GM12878 (cell line): ENCODE measurements around the gene OPRL1. TPM values are rescaled to one million over a fixed set of nuclear protein-coding genes. Genes with fewer than 3 reads are reported as not detected.

ENCODE experiments used
- ATAC-seq: fragments of 200-7000 bp; cut with Tn5 transposase; 3 replicates; pipeline ENCODE4 v1.9.1; 2020; ENCODE audit warnings: mild to moderate bottlenecking, moderate library complexity
- BruUV-seq: library from RNA; stranded (reverse); fragments of 400-500 nt; replicated peaks from 2 replicates; lab custom pipeline; 2021; lab: Mats Ljungman, UMichigan
- CTCF ChIA-PET: fragments of 300-600 bp; sonication (Branson Sonifier 250); formaldehyde crosslinking; extraction: SDS; loops from one replicate; lab custom pipeline; 2021; ENCODE audit warnings: inconsistent platforms; lab: Yijun Ruan, JAX
- POLR2A ChIA-PET: fragments of 350-600 bp; formaldehyde crosslinking; extraction: SDS; loops from one replicate; lab custom pipeline; 2021; ENCODE audit warnings: inconsistent platforms; lab: Charles Lee
- RAD21 ChIA-PET: fragments of 300-600 bp; sonication (Branson Sonifier 250); formaldehyde crosslinking; loops from one replicate; lab custom pipeline; 2023; ENCODE audit warnings: antibody characterized with exemption; ENCODE audit not compliant: unreplicated experiment; lab: Charles Lee
- SMC1A ChIA-PET: fragments of 300-600 bp; sonication (Branson Sonifier 250); formaldehyde crosslinking; loops from one replicate; lab custom pipeline; 2023; ENCODE audit not compliant: unreplicated experiment, uncharacterized antibody; lab: Charles Lee
- DNase-seq: peaks from one replicate; pipeline ENCODE4 v3.0.0-alpha.2; 2011; ENCODE audit warnings: low read depth, low spot score
- FAIRE-seq: peaks from 3 replicates; lab custom pipeline; 2011; peaks lifted over from hg19 to GRCh38; lab: Jason Lieb, UNC
- H2AFZ ChIP-seq: 2 replicates; pipeline ENCODE4 v1.6.0; 2011; ENCODE audit warnings: low read depth, low read length, control low read depth; ENCODE audit not compliant: control insufficient read depth
- H3K27ac ChIP-seq: 2 replicates; pipeline ENCODE4 v1.5.1; 2011; ENCODE audit warnings: control low read depth; ENCODE audit not compliant: control insufficient read depth, insufficient read depth
- H3K27me3 ChIP-seq, 2 experiments: replicated peaks in 1 of 2; 2 replicates each; pipeline versions ENCODE4 v1.6.0 to v1.6.1; 2011; ENCODE audit warnings: low read length in 1 of 2; ENCODE audit not compliant: control insufficient read depth in 2 of 2, insufficient read depth in 2 of 2
- H3K36me3 ChIP-seq, 2 experiments: 2 replicates each; pipeline ENCODE4 v1.5.1; 2011; ENCODE audit warnings: low read length in 1 of 2; ENCODE audit not compliant: control insufficient read depth in 2 of 2, insufficient read depth in 2 of 2
- H3K4me1 ChIP-seq: 2 replicates; pipeline ENCODE4 v1.6.1; 2011; ENCODE audit warnings: mild to moderate bottlenecking, low read length, moderate library complexity, mixed read lengths; ENCODE audit not compliant: control insufficient read depth, insufficient read depth
- H3K4me2 ChIP-seq: 2 replicates; pipeline ENCODE4 v1.6.0; 2011; ENCODE audit warnings: control low read depth; ENCODE audit not compliant: control insufficient read depth, insufficient read depth
- H3K4me3 ChIP-seq: fragments of 200-600 bp; sonication (generic); 2 replicates; pipeline ENCODE4 v1.5.1; 2016
- H3K79me2 ChIP-seq: 2 replicates; pipeline ENCODE4 v1.6.0; 2011; ENCODE audit warnings: low read length; ENCODE audit not compliant: control insufficient read depth, insufficient read depth
- H3K9ac ChIP-seq: 2 replicates; pipeline ENCODE4 v1.8.0; 2011; ENCODE audit warnings: low read length, control low read depth, mixed read lengths; ENCODE audit not compliant: control insufficient read depth, insufficient read depth
- H3K9me3 ChIP-seq: replicated peaks from 3 replicates; pipeline ENCODE4 v1.5.1; 2011; ENCODE audit warnings: mild to moderate bottlenecking, low read length; ENCODE audit not compliant: control insufficient read depth, insufficient read depth
- H4K20me1 ChIP-seq: 2 replicates; pipeline ENCODE4 v1.6.0; 2011; ENCODE audit not compliant: control insufficient read depth, insufficient read depth
- ATF7 ChIP-seq: fragments of 450-650 bp; IDR thresholded peaks from 2 replicates; pipeline ENCODE4 v1.6.1; 2016; ENCODE audit warnings: low read depth, mild to moderate bottlenecking
- BACH1 ChIP-seq: fragments of 450-650 bp; IDR thresholded peaks from 2 replicates; pipeline ENCODE4 v1.6.1; 2017; ENCODE audit warnings: mild to moderate bottlenecking, borderline replicate concordance
- CHD1 ChIP-seq: IDR thresholded peaks from 2 replicates; pipeline ENCODE4 v1.6.1; 2012; ENCODE audit warnings: low read depth, low read length, improper control_type of control experiment
- MLLT1 ChIP-seq: fragments of 450-650 bp; IDR thresholded peaks from 2 replicates; pipeline ENCODE4 v1.6.1; 2016; ENCODE audit warnings: mild to moderate bottlenecking
- PAX5 ChIP-seq: IDR thresholded peaks from 2 replicates; pipeline ENCODE4 v1.6.1; 2011; ENCODE audit warnings: low read depth, low read length, borderline replicate concordance
- POLR2A ChIP-seq: IDR thresholded peaks from 2 replicates; pipeline ENCODE4 v1.6.1; 2011; ENCODE audit warnings: low read depth, mild to moderate bottlenecking, low read length
- SMARCA5 ChIP-seq: fragments of 450-650 bp; IDR thresholded peaks from 2 replicates; pipeline ENCODE4 v1.6.1; 2017; ENCODE audit warnings: mild to moderate bottlenecking
- YY1 ChIP-seq: IDR thresholded peaks from 2 replicates; pipeline ENCODE4 v1.6.1; 2011; ENCODE audit warnings: low read depth, mild to moderate bottlenecking, low read length
- ZBTB33 ChIP-seq: fragments of 450-650 bp; IDR thresholded peaks from 2 replicates; pipeline ENCODE4 v1.6.1; 2017; ENCODE audit warnings: mild to moderate bottlenecking
- ZNF207 ChIP-seq: fragments of 450-650 bp; IDR thresholded peaks from 2 replicates; pipeline ENCODE4 v1.6.1; 2014; ENCODE audit warnings: antibody characterized with exemption, mild to moderate bottlenecking, borderline replicate concordance
- ZNF384 ChIP-seq: IDR thresholded peaks from 2 replicates; pipeline ENCODE4 v1.6.1; 2012; ENCODE audit warnings: low read depth, mild to moderate bottlenecking, low read length, improper control_type of control experiment, borderline replicate concordance
- ZSCAN29 ChIP-seq: fragments of 450-650 bp; IDR thresholded peaks from 2 replicates; pipeline ENCODE4 v1.6.1; 2017; ENCODE audit warnings: mild to moderate bottlenecking, moderate library complexity
- WGBS: methylation state at CpG from one replicate; pipeline ENCODE4 v1.1.6; 2016; ENCODE audit warnings: low lambda C conversion rate; ENCODE audit not compliant: insufficient replicate concordance, insufficient coverage; ENCODE audit errors: missing lambda C conversion rate; 5-methylcytosine and 5-hydroxymethylcytosine counted together
- in situ Hi-C: fragments of 300-500 bp; cut with MboI; formaldehyde crosslinking; loops from 9 replicates; pipeline ENCODE4 v1.14.3; 2018; ENCODE audit warnings: mixed read lengths
- intact Hi-C: fragments of 100-400 bp; cut with micrococcal nuclease; formaldehyde crosslinking; loops from one replicate; pipeline ENCODE4 v1.14.2; 2022; ENCODE audit not compliant: unreplicated experiment
- polyA plus RNA-seq, 11 experiments: library from polyadenylated mRNA; depleted of rRNA in 4 of 11; unstranded in 6 of 11; stranded (reverse) in 5 of 11; fragments of >200 nt; fragmentation: Nextera tagmentation in 4 of 11; fragmentation: Illumina TruSeq in 1 of 11; extraction: Ambion mirVana in 4 of 11; extraction: Trizol in 1 of 11; gene quantifications; 1 replicate in 1 of 11; 2 replicates in 10 of 11; pipeline versions ENCODE4 v1.2.1 to v1.2.3, GENCODE V29; 2011 to 2016; ENCODE audit warnings: inconsistent platforms in 2 of 11, missing spikeins in 2 of 11, low read depth in 1 of 11
- total RNA-seq, 4 experiments: library from RNA; depleted of rRNA in 3 of 4; stranded (reverse); fragments of >200 nt in 3 of 4; fragmentation: Illumina TruSeq in 1 of 4; extraction: Trizol in 1 of 4; gene quantifications; 2 replicates each; pipeline versions ENCODE4 v1.2.1 to v1.2.3, GENCODE V29; 2013 to 2021

Gene OPRL1
- total and polyA plus RNA-seq, 10 of the 15 experiments (the other 5 are each of a cell fraction or from before 2014, with no cell fraction given), result 0.04 to 0.41 (median 0.24) TPM; not detected in 1

GRCh38 chr20:64076061-64076997 lies 3.6 kb upstream of the OPRL1 start:
- peak overlapping the region; percentile 97 for H3K4me2 ChIP-seq

More at GRCh38 chr20:64076061-64076997, 3.6 kb upstream of the OPRL1 start:
- Histone ChIP-seq H3K9ac (peak overlapping the region; percentile 91), H4K20me1 (no peaks in the 10 kb centered on the region), H3K4me1 (peaks cover 19% of the 10 kb centered on the region; the same call in 1 of the 2 replicates), H3K36me3 (peaks cover 3 to 22% of the 10 kb centered on the region in 2 experiments), H3K9me3 (no peaks in the 10 kb centered on the region), H3K79me2 (peaks cover 30% of the 10 kb centered on the region), H3K27me3 (no peaks in the 10 kb centered on the region), H3K27ac (peak overlapping the region; percentile 85), H2AFZ (no peak overlapping the region), H3K4me3 (peak overlapping the region; percentile 83)
- ATAC-seq (no peak), FAIRE-seq (no peak), DNase-seq (no peak)
- 63% methylated on average over 21 of the region's 22 CpGs for WGBS
- 0 out of 2 replicates have a peak, but pooled peaks have one; percentile 17 for TF ChIP-seq BACH1
- TF ChIP-seq ATF7, result no peak
- TF ChIP-seq POLR2A, result peak; percentile 24; the same call in 1 of the 2 replicates
- no peak for TF ChIP-seq PAX5
- TF ChIP-seq SMARCA5, result 0 out of 2 replicates have a peak, but pooled peaks have one; percentile 7
- TF ChIP-seq YY1, result no peak
- TF ChIP-seq ZBTB33, result no peak
- TF ChIP-seq CHD1, result no peak
- TF ChIP-seq ZSCAN29, result no peak
- no peak for TF ChIP-seq ZNF384
- TF ChIP-seq MLLT1, result peak; percentile 85
- TF ChIP-seq ZNF207, result no peak
- POLR2A ChIA-PET, result interaction anchor here (1.1 to 3.0 kb wide), 5 partner anchors 12 to 37 kb away, joined by 3 to 10 read pairs (median 4); no protein-coding TSS in a partner anchor
- intact Hi-C loops, result no loop called here
- CTCF ChIA-PET, result interaction anchor here (1.1 to 3.9 kb wide), 5 partner anchors 10 to 37 kb away, joined by 3 to 22 read pairs (median 7); no protein-coding TSS in a partner anchor
- no TSS peak for BruUV-seq
- in situ Hi-C loops, result no loop called here
- SMC1A ChIA-PET, result interaction anchor here (2.8 kb wide), 1 partner anchor 10 kb away, joined by 10 read pairs; no protein-coding TSS in a partner anchor
- RAD21 ChIA-PET, result interaction anchor here (1.2 to 2.3 kb wide), 4 partner anchors 11 to 35 kb away, joined by 4 to 7 read pairs (median 4); no protein-coding TSS in a partner anchor
